Neural crest cell (in vitro differentiated cells): Measurements from ENCODE around the gene CACNG4. TPM values are rescaled to one million over a fixed set of nuclear protein-coding genes. Genes with fewer than 3 reads are reported as not detected.

ENCODE experiments used
- DNase-seq: peaks from one replicate; pipeline ENCODE4 v3.0.0; 2021; ENCODE audit warnings: low read depth, mixed read lengths, low spot score
- H3K27ac Mint-ChIP-seq: one replicate; pipeline ENCODE4 v1.8.0; 2021; ENCODE audit warnings: mild to moderate bottlenecking, mixed read lengths; ENCODE audit not compliant: unreplicated experiment
- H3K27me3 Mint-ChIP-seq: 2 replicates; pipeline ENCODE4 v1.8.0; 2021; ENCODE audit warnings: low read depth, mild to moderate bottlenecking, mixed read lengths
- H3K36me3 Mint-ChIP-seq: 2 replicates; pipeline ENCODE4 v1.8.0; 2021; ENCODE audit warnings: low read depth, mild to moderate bottlenecking, mixed read lengths
- H3K4me1 Mint-ChIP-seq: 2 replicates; pipeline ENCODE4 v1.8.0; 2021; ENCODE audit warnings: mixed read lengths
- H3K4me3 Mint-ChIP-seq: one replicate; pipeline ENCODE4 v1.8.0; 2021; ENCODE audit warnings: mild to moderate bottlenecking, mixed read lengths
- H3K9me3 Mint-ChIP-seq: 2 replicates; pipeline ENCODE4 v1.8.0; 2021; ENCODE audit warnings: mixed read lengths
- total RNA-seq: library from RNA; stranded (reverse); gene quantifications from 2 replicates; pipeline ENCODE4 v1.2.1, GENCODE V29; 2021
- TF ChIP-seq, protein P1 (sequence below): fragments of 200-600 bp; sonication (generic); conservative IDR thresholded peaks from 2 replicates; pipeline ENCODE4 v1.5.0; 2021; ENCODE audit warnings: antibody characterized with exemption, mild to moderate bottlenecking

CACNG4 gene
- total RNA-seq, 1 donor from 2014 or later: 38.4 TPM

DNA sequence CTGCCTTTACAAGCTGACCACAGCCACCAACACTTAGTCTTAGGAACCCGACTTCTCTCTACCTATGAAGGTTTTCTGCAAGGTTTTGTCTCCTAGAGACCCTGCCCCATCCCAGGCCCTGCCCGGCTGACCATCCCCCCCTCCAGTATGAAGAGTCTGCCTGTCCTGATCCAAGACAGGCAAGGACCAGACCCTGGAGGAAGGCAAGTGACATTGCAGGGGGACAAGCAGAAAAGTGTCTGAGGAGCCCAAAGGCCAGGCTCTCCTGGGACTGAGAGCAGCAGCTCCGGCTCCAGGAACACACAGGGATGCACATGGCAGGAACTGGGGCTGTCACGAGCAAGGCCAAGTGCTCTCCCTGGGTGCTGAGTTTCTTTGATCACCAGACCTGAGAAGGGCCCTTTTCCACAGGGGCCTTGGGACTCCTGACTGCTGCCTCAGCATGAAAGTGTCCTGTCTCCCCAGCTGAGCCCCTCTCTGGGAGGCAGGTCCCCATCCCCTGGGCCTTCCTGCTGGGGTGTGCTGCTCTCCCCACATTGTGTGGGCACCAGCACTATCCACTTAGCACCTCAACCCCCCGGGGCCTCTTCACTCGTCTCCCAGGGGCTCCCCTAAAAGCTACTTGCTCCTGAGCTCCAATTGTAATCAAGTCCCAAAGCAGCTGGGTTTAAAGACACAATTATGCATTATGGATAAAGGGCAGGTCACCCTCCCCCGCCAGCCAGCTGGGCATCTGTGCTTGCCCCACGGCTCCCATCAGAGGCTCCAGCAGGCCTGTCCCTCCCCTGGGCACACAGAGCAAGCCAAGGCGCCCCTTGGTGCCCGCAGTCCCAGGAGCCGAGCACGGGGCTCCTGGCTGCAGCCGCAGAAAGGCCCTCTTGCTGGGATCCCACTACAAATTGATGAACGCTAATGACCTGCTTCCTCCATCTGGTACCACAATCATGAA lies 11.6 kb upstream of the CACNG4 start:
- TF ChIP-seq, protein P1, sequence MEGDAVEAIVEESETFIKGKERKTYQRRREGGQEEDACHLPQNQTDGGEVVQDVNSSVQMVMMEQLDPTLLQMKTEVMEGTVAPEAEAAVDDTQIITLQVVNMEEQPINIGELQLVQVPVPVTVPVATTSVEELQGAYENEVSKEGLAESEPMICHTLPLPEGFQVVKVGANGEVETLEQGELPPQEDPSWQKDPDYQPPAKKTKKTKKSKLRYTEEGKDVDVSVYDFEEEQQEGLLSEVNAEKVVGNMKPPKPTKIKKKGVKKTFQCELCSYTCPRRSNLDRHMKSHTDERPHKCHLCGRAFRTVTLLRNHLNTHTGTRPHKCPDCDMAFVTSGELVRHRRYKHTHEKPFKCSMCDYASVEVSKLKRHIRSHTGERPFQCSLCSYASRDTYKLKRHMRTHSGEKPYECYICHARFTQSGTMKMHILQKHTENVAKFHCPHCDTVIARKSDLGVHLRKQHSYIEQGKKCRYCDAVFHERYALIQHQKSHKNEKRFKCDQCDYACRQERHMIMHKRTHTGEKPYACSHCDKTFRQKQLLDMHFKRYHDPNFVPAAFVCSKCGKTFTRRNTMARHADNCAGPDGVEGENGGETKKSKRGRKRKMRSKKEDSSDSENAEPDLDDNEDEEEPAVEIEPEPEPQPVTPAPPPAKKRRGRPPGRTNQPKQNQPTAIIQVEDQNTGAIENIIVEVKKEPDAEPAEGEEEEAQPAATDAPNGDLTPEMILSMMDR: no peak
- Mint-ChIP-seq H3K36me3 (no peaks in the 10 kb centered on the region), H3K27me3 (peaks cover 6% of the 10 kb centered on the region), H3K27ac (peak overlapping the region; percentile 19), H3K4me3 (no peak overlapping the region), H3K9me3 (peaks cover 8% of the 10 kb centered on the region), H3K4me1 (peaks cover 7% of the 10 kb centered on the region)
- DNase-seq: no peak

DNA sequence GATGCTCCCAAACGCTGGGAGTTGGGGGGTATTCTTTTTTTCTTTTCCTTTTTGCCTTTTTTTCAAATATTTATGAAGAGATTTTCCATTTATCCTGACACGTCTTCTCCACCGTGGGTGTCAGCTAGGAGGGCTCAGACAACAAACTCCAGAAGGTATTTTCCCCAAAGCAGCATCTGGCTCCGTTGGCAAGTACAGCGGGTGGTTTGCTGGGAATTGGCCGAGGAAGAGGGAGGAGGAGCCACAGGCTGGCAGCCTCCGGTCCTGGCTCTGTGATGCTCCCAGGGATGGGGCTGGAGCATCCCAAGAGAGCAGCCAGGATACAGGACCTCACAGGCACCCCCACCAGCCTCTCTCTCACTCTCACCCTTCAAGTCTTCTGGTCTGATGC lies 10.9 kb upstream of the CACNG4 start:
- Mint-ChIP-seq H3K36me3 (no peaks in the 10 kb centered on the region), H3K4me3 (peak overlapping the region; percentile 23), H3K4me1 (peaks cover 11% of the 10 kb centered on the region), H3K9me3 (peaks cover 8% of the 10 kb centered on the region), H3K27me3 (peaks cover 8% of the 10 kb centered on the region), H3K27ac (no peak overlapping the region)
- TF ChIP-seq, protein P1: no peak
- no peak for DNase-seq

DNA sequence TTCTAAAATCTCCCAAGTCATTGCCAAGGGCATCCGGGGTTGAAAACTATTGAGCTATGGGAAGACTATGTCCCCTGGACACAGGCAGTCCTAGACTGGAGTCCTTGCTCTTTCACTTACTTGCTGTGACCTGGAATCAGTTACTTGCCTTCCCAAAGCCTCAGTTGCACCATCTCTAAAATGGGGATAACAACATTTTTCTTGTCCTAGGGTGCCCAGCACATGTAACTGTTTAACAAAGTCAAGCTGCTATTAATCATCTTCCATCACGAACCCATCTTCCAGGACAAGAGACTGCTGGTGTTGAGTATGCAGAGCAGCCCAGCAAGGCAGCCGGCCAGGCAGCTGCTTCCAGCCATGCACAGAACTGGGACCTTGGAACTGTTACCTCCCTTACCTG lies 9.9 kb upstream of the CACNG4 start:
- Mint-ChIP-seq H3K27ac (no peak overlapping the region), H3K36me3 (no peaks in the 10 kb centered on the region), H3K4me3 (no peak overlapping the region), H3K27me3 (peaks cover 11% of the 10 kb centered on the region), H3K9me3 (peaks cover 5% of the 10 kb centered on the region), H3K4me1 (peaks cover 19% of the 10 kb centered on the region)
- DNase-seq: no peak
- TF ChIP-seq, protein P1: no peak

DNA sequence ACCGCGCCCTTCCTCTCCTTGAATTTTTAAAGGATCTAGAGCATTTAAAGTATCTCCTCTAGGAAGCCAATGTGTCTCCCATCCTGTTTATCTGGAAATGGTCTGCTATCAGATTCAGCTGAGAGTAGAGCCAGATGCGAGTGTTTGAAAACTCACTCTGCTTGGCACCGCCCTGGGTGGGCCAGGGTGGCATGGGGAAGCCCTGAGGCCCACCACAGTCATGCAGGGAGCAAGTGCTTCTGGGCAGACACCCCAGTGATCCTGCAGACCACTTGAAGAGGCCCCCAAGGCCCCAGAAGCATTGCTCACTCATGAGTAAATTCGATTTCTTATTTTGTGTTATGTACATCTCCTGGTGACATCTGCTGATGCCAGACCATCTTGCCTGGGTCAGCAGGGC lies 8.7 kb upstream of the CACNG4 start:
- H3K36me3 Mint-ChIP-seq: no peaks in the 10 kb centered on the region
- H3K27me3 Mint-ChIP-seq: peaks cover 16% of the 10 kb centered on the region
- no peak overlapping the region for H3K27ac Mint-ChIP-seq
- no peak overlapping the region for H3K4me3 Mint-ChIP-seq
- no peaks in the 10 kb centered on the region for H3K9me3 Mint-ChIP-seq
- H3K4me1 Mint-ChIP-seq: peaks cover 24% of the 10 kb centered on the region
- no peak for DNase-seq
- TF ChIP-seq, protein P1: no peak

DNA sequence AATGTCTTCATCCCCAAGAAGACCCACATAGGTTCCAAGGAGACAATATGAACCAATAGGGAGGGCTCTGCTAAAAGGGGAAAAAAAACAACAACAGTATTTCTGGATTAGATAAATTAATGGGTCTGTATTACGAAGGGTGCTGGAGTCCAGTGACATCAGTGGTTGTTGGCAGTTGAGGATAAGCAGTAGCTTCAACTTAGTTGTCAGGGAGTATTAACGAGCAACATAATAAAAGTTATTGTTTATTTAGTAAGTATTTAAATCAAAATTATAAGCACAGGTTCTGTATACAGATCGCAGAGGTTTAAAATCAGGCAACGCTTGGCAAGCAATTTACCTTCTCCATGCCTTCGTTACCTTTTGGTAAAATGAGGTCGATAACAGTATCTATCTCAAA lies 7.6 kb upstream of the CACNG4 start:
- H3K27ac Mint-ChIP-seq: no peak overlapping the region
- DNase-seq: no peak
- peaks cover 24% of the 10 kb centered on the region for H3K4me1 Mint-ChIP-seq

More for the DNA sequence above, 7.6 kb upstream of the CACNG4 start:
- TF ChIP-seq, protein P1: no peak
- Mint-ChIP-seq H3K9me3 (no peaks in the 10 kb centered on the region), H3K36me3 (no peaks in the 10 kb centered on the region), H3K4me3 (no peak overlapping the region), H3K27me3 (peaks cover 20% of the 10 kb centered on the region)
